Chondrocyte (in vitro differentiated cells): ENCODE data around the gene SHH. TPM values are rescaled to one million over a fixed set of nuclear protein-coding genes. Genes with fewer than 3 reads are reported as not detected.
A peak's percentile ranks its signal among the peaks of the same experiment; 100 is the strongest.

Source experiments
- DNase-seq: peaks from one replicate; pipeline ENCODE4 v3.0.0; 2021; ENCODE audit warnings: mixed read lengths, low spot score
- H3K27ac Mint-ChIP-seq: one replicate; pipeline ENCODE4 v1.8.0; 2021; ENCODE audit warnings: mild to moderate bottlenecking, moderate library complexity, mixed read lengths; ENCODE audit not compliant: unreplicated experiment
- H3K27me3 Mint-ChIP-seq: 2 replicates; pipeline ENCODE4 v1.8.0; 2021; ENCODE audit warnings: low read depth, mixed read lengths
- H3K36me3 Mint-ChIP-seq: 2 replicates; pipeline ENCODE4 v1.8.0; 2021; ENCODE audit warnings: low read depth, mixed read lengths
- H3K4me1 Mint-ChIP-seq: 2 replicates; pipeline ENCODE4 v1.8.0; 2021; ENCODE audit warnings: low read depth, mild to moderate bottlenecking, mixed read lengths
- H3K4me3 Mint-ChIP-seq: one replicate; pipeline ENCODE4 v1.8.0; 2021; ENCODE audit warnings: mild to moderate bottlenecking, moderate library complexity, mixed read lengths; ENCODE audit not compliant: unreplicated experiment
- H3K9me3 Mint-ChIP-seq: 2 replicates; pipeline ENCODE4 v1.8.0; 2021; ENCODE audit warnings: low read depth, mixed read lengths
- CTCF ChIP-seq: fragments of 200-600 bp; sonication (generic); IDR thresholded peaks from 2 replicates; pipeline ENCODE4 v1.5.0; 2021; ENCODE audit warnings: antibody characterized with exemption, mild to moderate bottlenecking, moderate library complexity
- total RNA-seq: library from RNA; stranded (reverse); gene quantifications from 3 replicates; pipeline ENCODE4 v1.2.1, GENCODE V29; 2021

The SHH gene
- total RNA-seq, 1 donor from 2014 or later: not detected

- Mint-ChIP-seq H3K4me3 (no peak overlapping the region), H3K36me3 (no peaks in the 10 kb centered on the region), H3K27ac (no peak overlapping the region), H3K9me3 (peaks cover under 1% of the 10 kb centered on the region), H3K27me3 (peaks cover 17% of the 10 kb centered on the region), H3K4me1 (no peaks in the 10 kb centered on the region)
- DNase-seq: peak; percentile 81
- TF ChIP-seq CTCF: peak; percentile 94
Measured at GRCh38 chr7:155796381-155797261, 15.6 kb downstream of the SHH start.

GRCh38 chr7:155795951-155796350 is 16.3 kb downstream of the SHH start:
- Mint-ChIP-seq H3K36me3 (no peaks in the 10 kb centered on the region), H3K27me3 (peaks cover 11% of the 10 kb centered on the region), H3K27ac (no peak overlapping the region), H3K9me3 (peaks cover 5% of the 10 kb centered on the region), H3K4me1 (no peaks in the 10 kb centered on the region), H3K4me3 (no peak overlapping the region)
- DNase-seq: peak; percentile 75
- TF ChIP-seq CTCF: no peak

DNA sequence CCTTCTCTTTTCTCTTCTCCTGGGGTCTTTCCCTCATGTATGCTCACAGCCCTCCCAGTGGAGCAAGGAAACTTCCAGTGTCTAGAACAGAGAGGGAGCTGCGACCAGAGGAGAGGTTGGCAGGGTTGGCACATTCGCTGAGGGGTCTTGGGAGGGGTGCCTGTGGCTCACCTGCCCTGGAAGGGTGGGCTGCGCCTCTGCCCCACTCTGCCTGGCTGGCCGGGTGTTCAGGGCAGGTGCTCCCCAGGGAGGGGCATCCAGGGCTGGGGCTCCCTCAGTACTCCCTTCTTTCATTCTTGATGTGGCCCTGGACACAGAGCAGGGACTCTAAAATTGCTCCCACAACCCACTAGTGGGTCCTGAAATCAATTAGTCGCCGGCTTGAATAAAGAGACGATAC is 16.9 kb downstream of the SHH start:
- H3K36me3 Mint-ChIP-seq: no peaks in the 10 kb centered on the region
- TF ChIP-seq CTCF: no peak
- no peak overlapping the region for H3K27ac Mint-ChIP-seq
- no peaks in the 10 kb centered on the region for H3K4me1 Mint-ChIP-seq
- H3K4me3 Mint-ChIP-seq: no peak overlapping the region
- H3K27me3 Mint-ChIP-seq: peaks cover 8% of the 10 kb centered on the region
- peaks cover 5% of the 10 kb centered on the region for H3K9me3 Mint-ChIP-seq
- DNase-seq: peak; percentile 82

- H3K36me3 Mint-ChIP-seq: no peaks in the 10 kb centered on the region
- H3K27me3 Mint-ChIP-seq: peaks cover 4% of the 10 kb centered on the region
- H3K4me3 Mint-ChIP-seq: no peak overlapping the region
- H3K27ac Mint-ChIP-seq: no peak overlapping the region
- peaks cover 5% of the 10 kb centered on the region for H3K9me3 Mint-ChIP-seq
- H3K4me1 Mint-ChIP-seq: no peaks in the 10 kb centered on the region
- TF ChIP-seq CTCF: no peak
- DNase-seq: peak; percentile 72
Measured at GRCh38 chr7:155794196-155794595, 18.1 kb downstream of the SHH start.

- DNase-seq: peak; percentile 69
- H3K36me3 Mint-ChIP-seq: no peaks in the 10 kb centered on the region
- no peak for TF ChIP-seq CTCF
- H3K4me1 Mint-ChIP-seq: no peaks in the 10 kb centered on the region
- peaks cover 4% of the 10 kb centered on the region for H3K27me3 Mint-ChIP-seq
- no peak overlapping the region for H3K4me3 Mint-ChIP-seq
- H3K9me3 Mint-ChIP-seq: peaks cover 5% of the 10 kb centered on the region
- no peak overlapping the region for H3K27ac Mint-ChIP-seq
Measured at GRCh38 chr7:155793720-155794119, 18.5 kb downstream of the SHH start.
